Measurements from ENCODE around the gene UPF3A.
"Not testable (repeated sequence)": the region's sequence is repeated elsewhere in the genome, so short reads cannot be mapped to it uniquely, and the experiment has no call there.

UPF3A gene

DNA sequence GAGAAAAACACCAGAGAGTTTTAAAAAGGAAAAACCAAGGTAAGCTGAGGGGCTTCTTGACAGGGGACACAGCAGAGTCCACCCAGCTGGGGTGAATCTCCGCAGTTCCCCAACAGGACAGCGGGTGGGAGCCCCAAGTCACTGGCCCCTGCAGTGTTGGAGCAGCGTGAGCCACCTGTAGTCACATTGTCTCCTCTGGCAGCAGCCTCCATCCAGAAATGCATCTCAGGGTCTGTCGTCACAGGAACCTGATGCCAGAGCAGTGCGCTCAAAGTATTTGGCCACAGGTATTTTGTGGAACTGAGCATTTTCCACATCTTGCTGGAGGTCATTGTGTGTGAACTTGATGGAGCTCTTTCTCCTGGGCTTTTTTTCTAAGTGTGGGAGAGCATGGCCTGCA is 57.6 kb downstream of the UPF3A start:
- Histone ChIP-seq H3K4me2 (ENCODE audit: low read depth, low read length, poor library complexity, severe bottlenecking) (peak overlapping the region; percentile 91), H3K9ac (ENCODE audit: low read depth, low read length, poor library complexity, severe bottlenecking) (peak overlapping the region; percentile 78), H3F3A (ENCODE audit: low read depth) (peaks cover 7% of the 10 kb centered on the region; the same call in 1 of the 2 replicates), H3K4me1 (ENCODE audit: insufficient read depth, low read length, poor library complexity, severe bottlenecking) (peaks cover 61% of the 10 kb centered on the region), H3K27me3 (ENCODE audit: insufficient read depth, low read length, poor library complexity, severe bottlenecking) (no peaks in the 10 kb centered on the region), H3K79me2 (ENCODE audit: insufficient read depth, low read length) (no peaks in the 10 kb centered on the region), H4K20me1 (ENCODE audit: insufficient read depth, low read length, poor library complexity, severe bottlenecking) (no peaks in the 10 kb centered on the region), H3K9me3 (ENCODE audit: insufficient read depth, low read depth, low read length) (no peaks in the 10 kb centered on the region), H3K9me2 (replicated peaks; ENCODE audit: low read depth, low read length) (no peaks in the 10 kb centered on the region), H2AFZ (ENCODE audit: low read length) (no peak overlapping the region), H3K36me3 (ENCODE audit: insufficient read depth, low read length) (no peaks in the 10 kb centered on the region), H3K4me3 (ENCODE audit: low read length, poor library complexity, severe bottlenecking) (peak overlapping the region; percentile 69)
- TF ChIP-seq EZH2phosphoT487 (IDR thresholded peaks at IDR 0.05; ENCODE audit: borderline replicate concordance) = no peak
- TF ChIP-seq, protein P1, sequence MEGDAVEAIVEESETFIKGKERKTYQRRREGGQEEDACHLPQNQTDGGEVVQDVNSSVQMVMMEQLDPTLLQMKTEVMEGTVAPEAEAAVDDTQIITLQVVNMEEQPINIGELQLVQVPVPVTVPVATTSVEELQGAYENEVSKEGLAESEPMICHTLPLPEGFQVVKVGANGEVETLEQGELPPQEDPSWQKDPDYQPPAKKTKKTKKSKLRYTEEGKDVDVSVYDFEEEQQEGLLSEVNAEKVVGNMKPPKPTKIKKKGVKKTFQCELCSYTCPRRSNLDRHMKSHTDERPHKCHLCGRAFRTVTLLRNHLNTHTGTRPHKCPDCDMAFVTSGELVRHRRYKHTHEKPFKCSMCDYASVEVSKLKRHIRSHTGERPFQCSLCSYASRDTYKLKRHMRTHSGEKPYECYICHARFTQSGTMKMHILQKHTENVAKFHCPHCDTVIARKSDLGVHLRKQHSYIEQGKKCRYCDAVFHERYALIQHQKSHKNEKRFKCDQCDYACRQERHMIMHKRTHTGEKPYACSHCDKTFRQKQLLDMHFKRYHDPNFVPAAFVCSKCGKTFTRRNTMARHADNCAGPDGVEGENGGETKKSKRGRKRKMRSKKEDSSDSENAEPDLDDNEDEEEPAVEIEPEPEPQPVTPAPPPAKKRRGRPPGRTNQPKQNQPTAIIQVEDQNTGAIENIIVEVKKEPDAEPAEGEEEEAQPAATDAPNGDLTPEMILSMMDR (conservative IDR thresholded peaks at IDR 0.05; ENCODE audit: low read length) = no peak; the same call in 1 of the 2 replicates

DNA sequence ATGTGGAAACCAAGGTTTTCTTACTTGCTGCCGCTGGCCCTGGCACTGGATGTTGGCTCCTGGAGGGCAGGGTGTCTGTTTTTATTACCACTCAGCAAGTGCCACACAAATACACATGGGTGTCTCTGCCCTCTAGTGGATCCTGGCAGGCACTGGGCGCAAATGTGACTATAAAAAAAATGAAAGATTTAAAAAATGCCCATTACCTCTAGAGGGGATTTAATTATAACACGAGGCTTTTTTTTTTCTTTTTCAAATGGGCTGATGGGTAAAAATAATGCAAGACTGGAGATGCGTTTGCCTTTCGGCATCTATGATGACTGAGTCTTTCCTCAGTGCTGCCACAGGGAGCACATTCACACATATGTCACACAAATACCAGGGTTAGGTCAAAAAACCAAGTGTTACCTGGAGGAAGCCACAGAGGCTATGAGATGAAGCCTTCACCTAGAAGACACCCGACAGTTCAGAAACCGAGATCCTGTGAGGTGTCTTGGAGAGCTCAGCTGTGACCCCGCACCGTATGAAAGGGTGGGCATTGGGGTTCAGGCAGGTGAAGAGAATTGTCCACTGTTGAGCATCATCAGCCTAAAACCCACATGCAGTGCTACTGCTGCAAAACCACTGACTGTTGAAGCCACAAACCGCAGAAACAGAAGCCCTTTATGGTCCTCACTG is 58.6 kb downstream of the UPF3A start:
- no peaks in the 10 kb centered on the region for H3K9me2 ChIP-seq (replicated peaks; ENCODE audit: low read depth, low read length)
- no peaks in the 10 kb centered on the region for H3K79me2 ChIP-seq (ENCODE audit: insufficient read depth, low read length)
- H3K9ac ChIP-seq (ENCODE audit: low read depth, low read length, poor library complexity, severe bottlenecking) = peak overlapping the region; percentile 78
- H2AFZ ChIP-seq (ENCODE audit: low read length) = peak overlapping the region; percentile 47
- TF ChIP-seq, protein P1 (conservative IDR thresholded peaks at IDR 0.05; ENCODE audit: low read length) = peak; percentile 98
- TF ChIP-seq EZH2phosphoT487 (IDR thresholded peaks at IDR 0.05; ENCODE audit: borderline replicate concordance) = no peak
- H3K4me2 ChIP-seq (ENCODE audit: low read depth, low read length, poor library complexity, severe bottlenecking) = peak overlapping the region; percentile 91
- H3F3A ChIP-seq (ENCODE audit: low read depth) = peaks cover 7% of the 10 kb centered on the region; the same call in 1 of the 2 replicates
- H4K20me1 ChIP-seq (ENCODE audit: insufficient read depth, low read length, poor library complexity, severe bottlenecking) = no peaks in the 10 kb centered on the region
- H3K36me3 ChIP-seq (ENCODE audit: insufficient read depth, low read length) = no peaks in the 10 kb centered on the region
- H3K9me3 ChIP-seq (ENCODE audit: insufficient read depth, low read depth, low read length) = no peaks in the 10 kb centered on the region
- no peaks in the 10 kb centered on the region for H3K27me3 ChIP-seq (ENCODE audit: insufficient read depth, low read length, poor library complexity, severe bottlenecking)
- H3K4me1 ChIP-seq (ENCODE audit: insufficient read depth, low read length, poor library complexity, severe bottlenecking) = peaks cover 51% of the 10 kb centered on the region
- H3K4me3 ChIP-seq (ENCODE audit: low read length, poor library complexity, severe bottlenecking) = peak overlapping the region; percentile 69

DNA sequence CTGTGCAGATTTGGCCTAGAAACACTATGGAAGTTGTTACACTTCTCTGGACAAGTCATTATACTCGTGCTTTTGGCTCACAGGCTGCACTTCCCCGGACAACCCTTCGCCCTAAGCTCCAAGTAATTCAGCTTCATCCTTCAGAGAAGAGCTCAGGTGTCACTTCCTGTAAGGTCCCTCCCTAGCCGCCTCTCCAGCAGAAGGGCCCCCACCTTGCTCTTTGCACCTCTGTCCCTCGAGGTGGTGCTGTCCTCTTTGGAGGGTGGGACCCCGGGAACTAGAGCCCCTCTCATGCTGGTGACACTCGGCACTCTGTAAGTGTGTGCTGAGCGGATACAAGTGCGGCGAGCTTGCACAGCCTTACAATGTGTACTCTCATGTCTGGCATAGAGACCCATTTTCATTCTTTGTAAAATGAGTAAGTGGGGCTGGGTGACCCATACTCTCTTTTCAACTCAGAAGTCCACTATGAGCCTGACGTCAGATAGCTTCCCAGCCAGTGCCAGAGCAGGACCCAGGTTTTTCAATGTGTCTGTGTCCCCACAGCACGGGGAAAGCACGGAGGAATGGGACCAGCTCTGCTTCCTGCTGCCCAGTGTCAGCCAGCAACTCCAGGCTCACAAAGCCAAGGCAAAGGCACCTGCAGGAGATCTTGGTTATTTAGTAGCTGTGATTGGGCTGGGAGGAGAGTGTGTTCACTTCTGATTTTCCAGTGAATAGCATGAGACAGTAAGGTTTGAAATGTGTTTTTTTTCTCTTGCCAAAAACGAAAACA is 59.8 kb downstream of the UPF3A start:
- Histone ChIP-seq H3K4me2 (ENCODE audit: low read depth, low read length, poor library complexity, severe bottlenecking) (peak overlapping the region; percentile 91), H3K4me3 (ENCODE audit: low read length, poor library complexity, severe bottlenecking) (peak overlapping the region; percentile 69), H3K9me3 (ENCODE audit: insufficient read depth, low read depth, low read length) (no peaks in the 10 kb centered on the region), H3K4me1 (ENCODE audit: insufficient read depth, low read length, poor library complexity, severe bottlenecking) (peaks cover 49% of the 10 kb centered on the region), H3K27me3 (ENCODE audit: insufficient read depth, low read length, poor library complexity, severe bottlenecking) (no peaks in the 10 kb centered on the region), H3K36me3 (ENCODE audit: insufficient read depth, low read length) (no peaks in the 10 kb centered on the region), H3F3A (ENCODE audit: low read depth) (peaks cover 7% of the 10 kb centered on the region; the same call in 1 of the 2 replicates), H3K9ac (ENCODE audit: low read depth, low read length, poor library complexity, severe bottlenecking) (peak overlapping the region; percentile 78), H3K9me2 (replicated peaks; ENCODE audit: low read depth, low read length) (no peaks in the 10 kb centered on the region), H4K20me1 (ENCODE audit: insufficient read depth, low read length, poor library complexity, severe bottlenecking) (no peaks in the 10 kb centered on the region), H3K79me2 (ENCODE audit: insufficient read depth, low read length) (no peaks in the 10 kb centered on the region), H2AFZ (ENCODE audit: low read length) (0 out of 2 replicates have a peak overlapping the region, but pooled peaks have one; percentile 2)
- TF ChIP-seq EZH2phosphoT487 (IDR thresholded peaks at IDR 0.05; ENCODE audit: borderline replicate concordance) = no peak
- TF ChIP-seq, protein P1 (conservative IDR thresholded peaks at IDR 0.05; ENCODE audit: low read length) = no peak; the same call in 1 of the 2 replicates

DNA sequence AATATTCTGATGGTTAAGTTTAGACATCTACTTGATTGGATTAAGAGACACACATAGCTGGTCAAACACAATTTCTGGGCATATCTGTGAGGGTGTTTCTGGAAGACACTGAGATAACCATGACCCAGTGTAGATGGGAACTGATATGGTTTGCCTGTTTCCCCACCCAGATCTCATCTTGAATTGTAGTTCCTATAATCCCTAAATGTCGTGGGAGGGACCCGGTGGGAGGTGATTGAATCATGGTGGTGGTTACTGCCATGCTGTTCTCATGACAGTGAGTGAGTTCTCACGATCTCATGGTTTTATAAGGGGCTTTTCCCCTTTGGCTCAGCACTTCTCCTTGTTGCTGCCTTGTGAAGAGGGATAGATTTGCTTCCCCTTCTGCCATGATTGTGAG is 65.9 kb downstream of the UPF3A start:
- not testable (repeated sequence) for H3K4me3 ChIP-seq (ENCODE audit: low read length, poor library complexity, severe bottlenecking); H4K20me1 ChIP-seq (ENCODE audit: insufficient read depth, low read length, poor library complexity, severe bottlenecking); H3K4me2 ChIP-seq (ENCODE audit: low read depth, low read length, poor library complexity, severe bottlenecking); H3F3A ChIP-seq (ENCODE audit: low read depth); H3K9me2 ChIP-seq (replicated peaks; ENCODE audit: low read depth, low read length); H2AFZ ChIP-seq (ENCODE audit: low read length); H3K9ac ChIP-seq (ENCODE audit: low read depth, low read length, poor library complexity, severe bottlenecking); H3K79me2 ChIP-seq (ENCODE audit: insufficient read depth, low read length); H3K9me3 ChIP-seq (ENCODE audit: insufficient read depth, low read depth, low read length); H3K36me3 ChIP-seq (ENCODE audit: insufficient read depth, low read length); H3K27me3 ChIP-seq (ENCODE audit: insufficient read depth, low read length, poor library complexity, severe bottlenecking)
- peaks cover 12% of the 10 kb centered on the region for H3K4me1 ChIP-seq (ENCODE audit: insufficient read depth, low read length, poor library complexity, severe bottlenecking)

Measured in Loucy (cell line).